ENCODE results near the gene BACH1.

BACH1 gene

GRCh38 chr21:29305068-29305467, 6.3 kb downstream of the BACH1 start:
- no peak for TF ChIP-seq CTCF (IDR thresholded peaks at IDR 0.05; ENCODE audit: low read depth, low read length)

GRCh38 chr21:29305561-29305960, 6.8 kb downstream of the BACH1 start:
- no peak for DNase-seq (ENCODE audit: low read depth in 2 of 2)
- no peak overlapping the region for H3K4me3 ChIP-seq (replicated peaks in 1 of 2; ENCODE audit: low read depth in 2 of 2, low read length in 2 of 2)
- TF ChIP-seq CTCF (IDR thresholded peaks at IDR 0.05; ENCODE audit: low read depth, low read length): no peak

More at GRCh38 chr21:29305068-29305467, 6.3 kb downstream of the BACH1 start:
- H3K4me3 ChIP-seq (replicated peaks in 1 of 2; ENCODE audit: low read depth in 2 of 2, low read length in 2 of 2): no peak overlapping the region
- no peak for DNase-seq (ENCODE audit: low read depth in 2 of 2)

- H3K4me3 ChIP-seq (replicated peaks in 1 of 2; ENCODE audit: low read depth in 2 of 2, low read length in 2 of 2): no peak overlapping the region
- no peak for DNase-seq (ENCODE audit: low read depth in 2 of 2)
- no peak for TF ChIP-seq CTCF (IDR thresholded peaks at IDR 0.05; ENCODE audit: low read depth, low read length)
These were observed 8.2 kb downstream of the BACH1 start for GRCh38 chr21:29306920-29307319.

GRCh38 chr21:29307718-29308455, 9.2 kb downstream of the BACH1 start:
- H3K4me3 ChIP-seq (replicated peaks in 1 of 2; ENCODE audit: low read depth in 2 of 2, low read length in 2 of 2): no peak overlapping the region
- TF ChIP-seq CTCF (IDR thresholded peaks at IDR 0.05; ENCODE audit: low read depth, low read length): no peak
- no peak for DNase-seq (ENCODE audit: low read depth in 2 of 2)

- H3K4me3 ChIP-seq (replicated peaks in 1 of 2; ENCODE audit: low read depth in 2 of 2, low read length in 2 of 2): no peak overlapping the region
- DNase-seq (ENCODE audit: low read depth in 2 of 2): no peak
- no peak for TF ChIP-seq CTCF (IDR thresholded peaks at IDR 0.05; ENCODE audit: low read depth, low read length)
These were observed 9.7 kb downstream of the BACH1 start for GRCh38 chr21:29308456-29308783.

- TF ChIP-seq CTCF (IDR thresholded peaks at IDR 0.05; ENCODE audit: low read depth, low read length): no peak
- no peak overlapping the region for H3K4me3 ChIP-seq (replicated peaks in 1 of 2; ENCODE audit: low read depth in 2 of 2, low read length in 2 of 2)
- DNase-seq (ENCODE audit: low read depth in 2 of 2): no peak
These were observed 11.0 kb downstream of the BACH1 start for GRCh38 chr21:29309703-29310102.

GRCh38 chr21:29311802-29312201, 13.1 kb downstream of the BACH1 start:
- no peak for DNase-seq (ENCODE audit: low read depth in 2 of 2)

More at GRCh38 chr21:29311802-29312201, 13.1 kb downstream of the BACH1 start:
- H3K4me3 ChIP-seq (replicated peaks in 1 of 2; ENCODE audit: low read depth in 2 of 2, low read length in 2 of 2): no peak overlapping the region
- no peak for TF ChIP-seq CTCF (IDR thresholded peaks at IDR 0.05; ENCODE audit: low read depth, low read length)

Data from cardiac fibroblast (primary cell).